ENCODE results near the gene SLC52A3.

SLC52A3 gene

DNA sequence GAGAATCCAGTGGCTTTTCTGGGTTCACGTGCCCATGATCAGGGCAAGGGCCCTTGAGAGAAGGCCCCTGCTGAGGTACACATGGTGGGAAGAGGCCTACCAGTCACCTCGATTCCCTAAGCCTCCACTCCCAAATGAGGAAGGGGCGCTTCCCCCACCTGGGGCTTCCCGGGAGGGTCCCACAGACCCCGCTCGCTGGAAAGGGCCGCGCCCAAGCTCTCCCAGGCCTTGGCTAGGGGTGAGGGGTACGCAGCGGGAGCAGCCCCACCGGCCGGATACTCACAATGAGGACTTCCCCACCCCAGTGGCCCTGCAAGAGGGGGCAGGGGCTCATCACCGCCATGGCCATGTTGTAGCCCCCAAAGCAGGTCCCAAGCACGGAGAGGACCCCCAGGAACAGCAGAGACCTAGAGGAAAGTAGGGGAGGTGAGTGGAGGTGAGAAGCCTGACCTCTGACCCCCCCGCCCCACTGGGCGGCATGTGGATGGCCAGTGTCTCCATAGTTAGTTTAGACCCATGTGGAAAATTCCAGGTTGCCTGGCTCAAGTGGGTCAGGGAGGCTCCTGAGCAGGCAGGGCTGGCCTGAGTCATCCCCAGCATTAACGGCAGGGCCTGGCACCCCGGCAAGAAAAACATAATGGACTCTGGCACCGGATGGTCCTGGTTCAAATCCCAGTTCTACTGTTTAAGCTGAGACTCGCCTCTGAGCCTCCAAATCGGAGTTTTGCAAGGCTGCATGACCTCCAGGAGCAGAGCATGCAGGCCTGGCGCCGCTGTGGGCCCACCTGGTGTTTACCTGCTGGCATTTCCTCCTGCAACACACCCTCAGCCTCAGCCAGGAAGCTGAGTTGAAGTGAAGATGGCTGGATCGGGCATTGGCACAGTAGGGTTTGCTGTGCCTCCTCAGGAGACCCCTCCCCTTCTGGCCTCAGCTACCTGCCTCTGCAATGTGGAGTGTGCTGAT lies 6.6 kb downstream of the SLC52A3 start:
- TF ChIP-seq POLR2AphosphoS5 (IDR thresholded peaks at IDR 0.05; ENCODE audit: low read depth, low read length) = no peak

DNA sequence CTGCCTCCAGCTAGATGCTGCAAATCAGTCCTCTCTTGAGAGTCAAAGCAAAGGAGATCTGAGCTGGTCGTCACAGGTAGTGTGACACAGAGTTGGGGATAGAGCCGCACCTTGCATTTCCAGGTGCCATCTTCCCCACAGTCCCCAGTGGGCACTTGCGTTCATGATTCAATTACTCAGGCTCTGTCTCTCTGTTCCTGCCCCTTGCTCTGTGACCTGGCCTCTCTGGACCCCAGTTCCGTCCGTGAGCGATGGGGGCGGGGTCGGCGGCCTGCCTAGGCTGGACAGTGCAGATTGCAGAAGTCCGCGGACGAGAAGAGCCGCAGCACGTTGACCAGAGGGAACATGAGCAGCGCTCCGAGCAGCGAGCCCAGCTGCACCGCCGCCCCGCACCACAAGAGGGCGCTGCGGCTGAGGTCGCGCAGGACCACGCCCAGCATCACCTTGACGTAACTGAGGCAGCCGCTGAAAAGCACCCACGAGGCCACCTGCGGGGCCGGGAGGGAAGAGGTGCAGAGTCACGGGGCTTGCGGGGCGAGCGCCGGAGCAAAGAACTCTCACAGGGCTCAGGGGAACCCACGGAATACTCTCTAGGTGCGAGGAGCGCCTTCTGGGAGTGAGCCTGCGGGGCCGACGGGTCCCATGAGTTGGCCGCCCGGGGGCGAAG lies 7.4 kb downstream of the SLC52A3 start:
- TF ChIP-seq POLR2AphosphoS5 (IDR thresholded peaks at IDR 0.05; ENCODE audit: low read depth, low read length) (no peak), SIN3A (IDR thresholded peaks at IDR 0.05; ENCODE audit: borderline replicate concordance, insufficient read depth, low read length) (no peak), TAF1 (IDR thresholded peaks at IDR 0.05; ENCODE audit: borderline replicate concordance, insufficient read depth, low read length) (no peak), FOXP2 (optimal IDR thresholded peaks at IDR 0.05; ENCODE audit: borderline replicate concordance, extremely low read depth, extremely low read length, insufficient read depth) (peak; percentile 39)
- TF ChIP-seq, protein P1, sequence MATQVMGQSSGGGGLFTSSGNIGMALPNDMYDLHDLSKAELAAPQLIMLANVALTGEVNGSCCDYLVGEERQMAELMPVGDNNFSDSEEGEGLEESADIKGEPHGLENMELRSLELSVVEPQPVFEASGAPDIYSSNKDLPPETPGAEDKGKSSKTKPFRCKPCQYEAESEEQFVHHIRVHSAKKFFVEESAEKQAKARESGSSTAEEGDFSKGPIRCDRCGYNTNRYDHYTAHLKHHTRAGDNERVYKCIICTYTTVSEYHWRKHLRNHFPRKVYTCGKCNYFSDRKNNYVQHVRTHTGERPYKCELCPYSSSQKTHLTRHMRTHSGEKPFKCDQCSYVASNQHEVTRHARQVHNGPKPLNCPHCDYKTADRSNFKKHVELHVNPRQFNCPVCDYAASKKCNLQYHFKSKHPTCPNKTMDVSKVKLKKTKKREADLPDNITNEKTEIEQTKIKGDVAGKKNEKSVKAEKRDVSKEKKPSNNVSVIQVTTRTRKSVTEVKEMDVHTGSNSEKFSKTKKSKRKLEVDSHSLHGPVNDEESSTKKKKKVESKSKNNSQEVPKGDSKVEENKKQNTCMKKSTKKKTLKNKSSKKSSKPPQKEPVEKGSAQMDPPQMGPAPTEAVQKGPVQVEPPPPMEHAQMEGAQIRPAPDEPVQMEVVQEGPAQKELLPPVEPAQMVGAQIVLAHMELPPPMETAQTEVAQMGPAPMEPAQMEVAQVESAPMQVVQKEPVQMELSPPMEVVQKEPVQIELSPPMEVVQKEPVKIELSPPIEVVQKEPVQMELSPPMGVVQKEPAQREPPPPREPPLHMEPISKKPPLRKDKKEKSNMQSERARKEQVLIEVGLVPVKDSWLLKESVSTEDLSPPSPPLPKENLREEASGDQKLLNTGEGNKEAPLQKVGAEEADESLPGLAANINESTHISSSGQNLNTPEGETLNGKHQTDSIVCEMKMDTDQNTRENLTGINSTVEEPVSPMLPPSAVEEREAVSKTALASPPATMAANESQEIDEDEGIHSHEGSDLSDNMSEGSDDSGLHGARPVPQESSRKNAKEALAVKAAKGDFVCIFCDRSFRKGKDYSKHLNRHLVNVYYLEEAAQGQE (IDR thresholded peaks at IDR 0.05; ENCODE audit: insufficient read depth in 1 of 2, low read depth in 2 of 2, low read length in 2 of 2) = no peak

GRCh38 chr20:757506-757905 lies 10.8 kb downstream of the SLC52A3 start:
- no peak for TF ChIP-seq POLR2AphosphoS5 (IDR thresholded peaks at IDR 0.05; ENCODE audit: low read depth, low read length)

DNA sequence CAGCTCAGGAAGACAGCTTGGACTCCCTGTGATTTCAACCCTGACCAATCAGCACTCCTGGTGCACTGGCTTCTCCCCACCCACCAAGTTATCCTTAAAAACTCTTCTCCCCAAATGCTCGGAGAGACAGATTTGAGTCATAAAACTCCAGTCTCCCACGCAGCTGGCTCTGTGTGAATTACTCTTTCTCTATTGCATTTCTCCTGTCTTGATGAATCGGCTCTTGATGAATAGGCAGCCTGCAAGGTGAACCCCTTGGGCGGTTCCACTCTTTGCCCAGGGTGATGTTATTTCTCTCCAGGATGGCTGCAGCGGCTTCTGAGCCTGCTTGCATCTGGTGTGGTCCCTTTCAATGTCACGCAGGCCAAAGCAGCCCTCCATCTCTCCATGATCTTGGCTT lies 12.4 kb downstream of the SLC52A3 start:
- TF ChIP-seq POLR2AphosphoS5 (IDR thresholded peaks at IDR 0.05; ENCODE audit: low read depth, low read length) = no peak
- TF ChIP-seq, protein P1 (IDR thresholded peaks at IDR 0.05; ENCODE audit: insufficient read depth in 1 of 2, low read depth in 2 of 2, low read length in 2 of 2) = no peak
- no peak for TF ChIP-seq FOXP2 (optimal IDR thresholded peaks at IDR 0.05; ENCODE audit: borderline replicate concordance, extremely low read depth, extremely low read length, insufficient read depth)
- TF ChIP-seq SIN3A (IDR thresholded peaks at IDR 0.05; ENCODE audit: borderline replicate concordance, insufficient read depth, low read length) = no peak
- no peak for TF ChIP-seq TAF1 (IDR thresholded peaks at IDR 0.05; ENCODE audit: borderline replicate concordance, insufficient read depth, low read length)

- no peak for TF ChIP-seq SIN3A (IDR thresholded peaks at IDR 0.05; ENCODE audit: borderline replicate concordance, insufficient read depth, low read length)
- TF ChIP-seq FOXP2 (optimal IDR thresholded peaks at IDR 0.05; ENCODE audit: borderline replicate concordance, extremely low read depth, extremely low read length, insufficient read depth) = no peak
- TF ChIP-seq, protein P1 (IDR thresholded peaks at IDR 0.05; ENCODE audit: insufficient read depth in 1 of 2, low read depth in 2 of 2, low read length in 2 of 2) = no peak
- no peak for TF ChIP-seq POLR2AphosphoS5 (IDR thresholded peaks at IDR 0.05; ENCODE audit: low read depth, low read length)
- TF ChIP-seq TAF1 (IDR thresholded peaks at IDR 0.05; ENCODE audit: borderline replicate concordance, insufficient read depth, low read length) = no peak
Measured at GRCh38 chr20:754904-755303, 13.4 kb downstream of the SLC52A3 start.
